Mesothelial cell of epicardium (in vitro differentiated cells): ENCODE results near the gene APP. TPM values are rescaled to one million over a fixed set of nuclear protein-coding genes. Genes with fewer than 3 reads are reported as not detected.

Experiments used
- DNase-seq, 2 experiments: peaks; one replicate each; pipeline ENCODE4 v3.0.0; 2021; ENCODE audit warnings: low spot score in 2 of 2; ENCODE audit not compliant: unreplicated experiment in 2 of 2
- H3K27ac Mint-ChIP-seq: 2 replicates; pipeline ENCODE4 v1.8.0; 2021; ENCODE audit warnings: mixed read lengths
- H3K27me3 Mint-ChIP-seq: 2 replicates; pipeline ENCODE4 v1.8.0; 2021; ENCODE audit warnings: low read depth, mixed read lengths
- H3K36me3 Mint-ChIP-seq: 2 replicates; pipeline ENCODE4 v1.8.0; 2021; ENCODE audit warnings: mixed read lengths
- H3K4me1 Mint-ChIP-seq: 2 replicates; pipeline ENCODE4 v1.8.0; 2021; ENCODE audit warnings: mixed read lengths
- H3K4me3 Mint-ChIP-seq: 2 replicates; pipeline ENCODE4 v1.8.0; 2021; ENCODE audit warnings: mild to moderate bottlenecking, moderate library complexity, mixed read lengths
- H3K9me3 Mint-ChIP-seq: 2 replicates; pipeline ENCODE4 v1.8.0; 2021; ENCODE audit warnings: mixed read lengths
- total RNA-seq: library from RNA; stranded (reverse); gene quantifications from 3 replicates; pipeline ENCODE4 v1.2.1, GENCODE V29; 2021
- TF ChIP-seq, protein P1 (sequence below): fragments of 200-600 bp; sonication (generic); IDR thresholded peaks from one replicate; pipeline ENCODE4 v1.5.0; 2021; ENCODE audit warnings: antibody characterized with exemption; ENCODE audit not compliant: unreplicated experiment

APP gene
- total RNA-seq, 1 donor from 2014 or later: 495 TPM

- Mint-ChIP-seq H3K27me3 (no peaks in the 10 kb centered on the region), H3K4me3 (no peak overlapping the region), H3K27ac (peak overlapping the region; percentile 52), H3K9me3 (no peaks in the 10 kb centered on the region), H3K4me1 (peaks cover 54% of the 10 kb centered on the region), H3K36me3 (peaks cover 14% of the 10 kb centered on the region)
- DNase-seq: no peak
- TF ChIP-seq, protein P1, sequence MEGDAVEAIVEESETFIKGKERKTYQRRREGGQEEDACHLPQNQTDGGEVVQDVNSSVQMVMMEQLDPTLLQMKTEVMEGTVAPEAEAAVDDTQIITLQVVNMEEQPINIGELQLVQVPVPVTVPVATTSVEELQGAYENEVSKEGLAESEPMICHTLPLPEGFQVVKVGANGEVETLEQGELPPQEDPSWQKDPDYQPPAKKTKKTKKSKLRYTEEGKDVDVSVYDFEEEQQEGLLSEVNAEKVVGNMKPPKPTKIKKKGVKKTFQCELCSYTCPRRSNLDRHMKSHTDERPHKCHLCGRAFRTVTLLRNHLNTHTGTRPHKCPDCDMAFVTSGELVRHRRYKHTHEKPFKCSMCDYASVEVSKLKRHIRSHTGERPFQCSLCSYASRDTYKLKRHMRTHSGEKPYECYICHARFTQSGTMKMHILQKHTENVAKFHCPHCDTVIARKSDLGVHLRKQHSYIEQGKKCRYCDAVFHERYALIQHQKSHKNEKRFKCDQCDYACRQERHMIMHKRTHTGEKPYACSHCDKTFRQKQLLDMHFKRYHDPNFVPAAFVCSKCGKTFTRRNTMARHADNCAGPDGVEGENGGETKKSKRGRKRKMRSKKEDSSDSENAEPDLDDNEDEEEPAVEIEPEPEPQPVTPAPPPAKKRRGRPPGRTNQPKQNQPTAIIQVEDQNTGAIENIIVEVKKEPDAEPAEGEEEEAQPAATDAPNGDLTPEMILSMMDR: no peak
These were observed 262.8 kb downstream of the APP start for GRCh38 chr21:25907573-25908275.

- DNase-seq: no peak
- Mint-ChIP-seq H3K4me1 (peaks cover 60% of the 10 kb centered on the region), H3K27ac (peak overlapping the region; percentile 60), H3K4me3 (no peak overlapping the region), H3K36me3 (peaks cover 16% of the 10 kb centered on the region), H3K9me3 (no peaks in the 10 kb centered on the region), H3K27me3 (no peaks in the 10 kb centered on the region)
- TF ChIP-seq, protein P1: no peak
These were observed 264.0 kb downstream of the APP start for GRCh38 chr21:25906587-25906986.

GRCh38 chr21:25905126-25905525 lies 265.4 kb downstream of the APP start:
- Mint-ChIP-seq H3K36me3 (peaks cover 13% of the 10 kb centered on the region), H3K27ac (peak overlapping the region; percentile 89), H3K4me1 (peaks cover 64% of the 10 kb centered on the region), H3K27me3 (no peaks in the 10 kb centered on the region), H3K4me3 (no peak overlapping the region), H3K9me3 (no peaks in the 10 kb centered on the region)
- DNase-seq: no peak
- TF ChIP-seq, protein P1: no peak

GRCh38 chr21:25904044-25904695 lies 266.4 kb downstream of the APP start:
- H3K36me3 Mint-ChIP-seq: peaks cover 20% of the 10 kb centered on the region
- peaks cover 61% of the 10 kb centered on the region for H3K4me1 Mint-ChIP-seq
- TF ChIP-seq, protein P1: no peak
- peak overlapping the region; percentile 67 for H3K27ac Mint-ChIP-seq
- H3K27me3 Mint-ChIP-seq: no peaks in the 10 kb centered on the region
- H3K9me3 Mint-ChIP-seq: no peaks in the 10 kb centered on the region
- no peak overlapping the region for H3K4me3 Mint-ChIP-seq
- DNase-seq: no peak

- no peak for DNase-seq
- TF ChIP-seq, protein P1: no peak
- Mint-ChIP-seq H3K27ac (peak overlapping the region; percentile 67), H3K4me3 (no peak overlapping the region), H3K27me3 (no peaks in the 10 kb centered on the region), H3K9me3 (no peaks in the 10 kb centered on the region), H3K4me1 (peaks cover 61% of the 10 kb centered on the region), H3K36me3 (peaks cover 24% of the 10 kb centered on the region)
These were observed 267.0 kb downstream of the APP start for GRCh38 chr21:25903607-25904006.
